Activated B cell treated with CpG ODN at 0.5 μM for 24 hours (primary cell): ENCODE results near the gene NBEAL1. TPM values are rescaled to one million over a fixed set of nuclear protein-coding genes. Genes with fewer than 3 reads are reported as not detected.

Experiments
- ATAC-seq: fragments of 200-7000 bp; cut with Tn5 transposase; one replicate; pipeline ENCODE4 v1.10.0; 2021; ENCODE audit warnings: low read depth, mild to moderate bottlenecking, moderate library complexity
- CTCF ChIA-PET: fragments of 350-600 bp; sonication (Branson Sonifier 250); formaldehyde crosslinking; loops from one replicate; lab custom pipeline; 2021; ENCODE audit warnings: antibody characterized with exemption; lab: Charles Lee
- POLR2A ChIA-PET: fragments of 350-600 bp; sonication (Branson Sonifier 250); formaldehyde crosslinking; loops from one replicate; lab custom pipeline; 2021; ENCODE audit warnings: antibody characterized with exemption; lab: Charles Lee
- DNase-seq: peaks from one replicate; pipeline ENCODE4 v3.0.0; 2022
- H3K27ac Mint-ChIP-seq: one replicate; pipeline ENCODE4 v1.8.0; 2020; ENCODE audit warnings: mixed read lengths
- H3K27me3 Mint-ChIP-seq: one replicate; pipeline ENCODE4 v1.8.0; 2021; ENCODE audit warnings: mixed read lengths
- H3K36me3 Mint-ChIP-seq: one replicate; pipeline ENCODE4 v1.8.0; 2021; ENCODE audit warnings: low read depth, mixed read lengths
- H3K4me1 Mint-ChIP-seq: one replicate; pipeline ENCODE4 v1.8.0; 2021; ENCODE audit warnings: mixed read lengths
- H3K4me3 Mint-ChIP-seq: one replicate; pipeline ENCODE4 v1.8.0; 2020; ENCODE audit warnings: mild to moderate bottlenecking, mixed read lengths
- H3K9me3 Mint-ChIP-seq: one replicate; pipeline ENCODE4 v1.8.0; 2020; ENCODE audit warnings: mixed read lengths
- CTCF ChIP-seq: fragments of 200-600 bp; IDR thresholded peaks from one replicate; pipeline ENCODE4 v1.8.0; 2022; ENCODE audit warnings: antibody characterized with exemption, mild to moderate bottlenecking
- intact Hi-C: fragments of 100-400 bp; cut with micrococcal nuclease; formaldehyde crosslinking; loops from one replicate; pipeline ENCODE4 v1.15.1; 2024
- total RNA-seq: library from RNA; stranded (reverse); gene quantifications from 2 replicates; pipeline ENCODE4 v1.2.3, GENCODE V29; 2022

Gene NBEAL1
- total RNA-seq, 1 donor from 2014 or later = 8.9 TPM

GRCh38 chr2:203191961-203192360 lies 177.3 kb downstream of the NBEAL1 start:
- Mint-ChIP-seq H3K4me1 (no peaks in the 10 kb centered on the region), H3K27me3 (no peaks in the 10 kb centered on the region), H3K36me3 (peaks cover 18% of the 10 kb centered on the region), H3K9me3 (no peaks in the 10 kb centered on the region), H3K4me3 (no peak overlapping the region), H3K27ac (no peak overlapping the region)
- no peak for DNase-seq
- ATAC-seq = no peak
- ChIA-PET CTCF (no interaction called here), POLR2A (no interaction called here)
- intact Hi-C loops = no loop called here
- no peak for TF ChIP-seq CTCF

- intact Hi-C loops = no loop called here
- DNase-seq = no peak
- H3K27me3 Mint-ChIP-seq = no peaks in the 10 kb centered on the region
- peaks cover 13% of the 10 kb centered on the region for H3K36me3 Mint-ChIP-seq
- no peaks in the 10 kb centered on the region for H3K4me1 Mint-ChIP-seq
- H3K9me3 Mint-ChIP-seq = no peaks in the 10 kb centered on the region
- ChIA-PET POLR2A (no interaction called here), CTCF (no interaction called here)
- no peak for ATAC-seq
- H3K4me3 Mint-ChIP-seq = no peak overlapping the region
- no peak for TF ChIP-seq CTCF
- H3K27ac Mint-ChIP-seq = no peak overlapping the region
These were observed 180.8 kb downstream of the NBEAL1 start for GRCh38 chr2:203195331-203196036.

GRCh38 chr2:203200866-203201265 lies 186.2 kb downstream of the NBEAL1 start:
- Mint-ChIP-seq H3K36me3 (peaks cover 7% of the 10 kb centered on the region), H3K4me3 (no peak overlapping the region), H3K27me3 (no peaks in the 10 kb centered on the region), H3K9me3 (no peaks in the 10 kb centered on the region), H3K4me1 (no peaks in the 10 kb centered on the region), H3K27ac (no peak overlapping the region)
- ATAC-seq = no peak
- intact Hi-C loops = no loop called here
- CTCF ChIA-PET = no interaction called here
- no peak for TF ChIP-seq CTCF
- no peak for DNase-seq
- POLR2A ChIA-PET = no interaction called here

GRCh38 chr2:203201426-203201825 lies 186.8 kb downstream of the NBEAL1 start:
- peaks cover 8% of the 10 kb centered on the region for H3K36me3 Mint-ChIP-seq
- no peak for TF ChIP-seq CTCF
- POLR2A ChIA-PET = no interaction called here
- CTCF ChIA-PET = no interaction called here
- H3K4me3 Mint-ChIP-seq = no peak overlapping the region
- H3K27ac Mint-ChIP-seq = no peak overlapping the region
- H3K27me3 Mint-ChIP-seq = no peaks in the 10 kb centered on the region
- no peaks in the 10 kb centered on the region for H3K9me3 Mint-ChIP-seq
- H3K4me1 Mint-ChIP-seq = no peaks in the 10 kb centered on the region
- ATAC-seq (no peak), DNase-seq (no peak)
- intact Hi-C loops = no loop called here

- intact Hi-C loops = no loop called here
- ATAC-seq (no peak), DNase-seq (no peak)
- peaks cover 7% of the 10 kb centered on the region for H3K36me3 Mint-ChIP-seq
- H3K4me3 Mint-ChIP-seq = no peak overlapping the region
- CTCF ChIA-PET = no interaction called here
- TF ChIP-seq CTCF = no peak
- H3K9me3 Mint-ChIP-seq = no peaks in the 10 kb centered on the region
- no peaks in the 10 kb centered on the region for H3K4me1 Mint-ChIP-seq
- POLR2A ChIA-PET = interaction anchor here (0.7 kb wide), 1 partner anchor 9 kb away, joined by 4 read pairs; no protein-coding TSS in a partner anchor
- no peaks in the 10 kb centered on the region for H3K27me3 Mint-ChIP-seq
- no peak overlapping the region for H3K27ac Mint-ChIP-seq
These were observed 194.9 kb downstream of the NBEAL1 start for GRCh38 chr2:203209538-203209937.
